Pancreas (tissue), 10 donors: Measurements from ENCODE around the gene EDNRA. TPM values are rescaled to one million over a fixed set of nuclear protein-coding genes. Genes with fewer than 3 reads are reported as not detected.
"Not testable (repeated sequence)": the region's sequence is repeated elsewhere in the genome, so short reads cannot be mapped to it uniquely, and the experiment has no call there.

Source experiments
- ATAC-seq, 4 donors: fragments of 200-7000 bp; cut with Tn5 transposase; one replicate each; pipeline versions ENCODE4 v1.8.0 to v1.9.1; 2020; ENCODE audit warnings: mild to moderate bottlenecking in 4 of 4, moderate library complexity in 4 of 4
- DNase-seq, 6 donors: peaks; one replicate each; pipeline ENCODE4 v3.0.0-alpha.2; 2020
- FAIRE-seq: peaks from 2 replicates; lab custom pipeline; 2012; peaks lifted over from hg19 to GRCh38; lab: Jason Lieb, UNC
- H3K27ac ChIP-seq, 4 donors: fragments of 200-600 bp; sonication (generic); 1 replicate in 3 of 4; 2 replicates in 1 of 4; pipeline versions ENCODE4 v1.5.0 to v1.8.0; 2020
- H3K27me3 ChIP-seq, 4 donors: fragments of 200-600 bp; one replicate each; pipeline ENCODE4 v1.8.0; 2021
- H3K36me3 ChIP-seq, 3 donors: fragments of 200-600 bp; sonication (generic) in 1 of 3; one replicate each; pipeline versions ENCODE4 v1.5.0 to v1.8.0; 2020 to 2021
- H3K4me1 ChIP-seq, 3 donors: fragments of 200-600 bp; one replicate each; pipeline ENCODE4 v1.8.0; 2021
- H3K4me3 ChIP-seq, 4 donors: fragments of 200-600 bp; sonication (generic) in 2 of 4; one replicate each; pipeline versions ENCODE4 v1.5.0 to v1.8.0; 2020 to 2021
- H3K9me3 ChIP-seq, 4 donors: fragments of 200-600 bp; one replicate each; pipeline ENCODE4 v1.8.0; 2021
- WGBS, 2 donors: extraction: QIAGEN DNeasy Blood & Tissue Kit; methylation state at CpG; one replicate each; pipeline ENCODE4 v1.1.7; 2013; 5-methylcytosine and 5-hydroxymethylcytosine counted together
- intact Hi-C, 3 donors: fragments of 100-400 bp; cut with DNase I; formaldehyde crosslinking; loops; one replicate each; pipeline versions ENCODE4 v1.11.1 to v1.14.2; 2022
- polyA plus RNA-seq, 2 donors: library from polyadenylated mRNA; stranded (reverse); fragments of 200-250 nt; gene quantifications; one replicate each; pipeline ENCODE4 v1.2.3, GENCODE V29; 2013
- total RNA-seq, 6 donors: library from RNA; stranded (reverse); fragmentation: NEBNext Ultra II Directional in 4 of 6; extraction: Animal tissue kit (Norgen Biotek cat#: 25700) in 4 of 6; gene quantifications; one replicate each; pipeline versions ENCODE4 v1.2.1 to v1.2.4, GENCODE V29; 2021 to 2023
- TF ChIP-seq, protein P1 (sequence below), 4 donors: fragments of 200-600 bp; sonication (generic) in 3 of 4; IDR thresholded peaks; one replicate each; pipeline versions ENCODE4 v1.5.0 to v1.8.0; 2021; ENCODE audit warnings: antibody characterized with exemption in 4 of 4
- donor health status: healthy with polysubstance abuse.
- donor health status: DM: no; HTN: no; CAD: no; lungs with moderate emphysema.
- donor health status: DM: no; HTN: no; CAD: no.
- donor health status: control.
- donor health status: control.
- donor health status: Bipolar disorder and iron deficiency.
- donor health status: DM: yes; HTN: yes; CAD: no.
- donor health status: DM: no; HTN: no; CAD: no.
- donor health status: DM: no; HTN: no; CAD: no.
- donor health status: DM: yes; HTN: yes; CAD: no.

EDNRA gene
- total RNA-seq (1 to 10 TPM in 2 of 6 donors, under 1 TPM in 4; 0.28 to 4.6 (median 0.53) TPM), polyA plus RNA-seq (under 1 TPM; 0.23 to 0.73 TPM)

DNA sequence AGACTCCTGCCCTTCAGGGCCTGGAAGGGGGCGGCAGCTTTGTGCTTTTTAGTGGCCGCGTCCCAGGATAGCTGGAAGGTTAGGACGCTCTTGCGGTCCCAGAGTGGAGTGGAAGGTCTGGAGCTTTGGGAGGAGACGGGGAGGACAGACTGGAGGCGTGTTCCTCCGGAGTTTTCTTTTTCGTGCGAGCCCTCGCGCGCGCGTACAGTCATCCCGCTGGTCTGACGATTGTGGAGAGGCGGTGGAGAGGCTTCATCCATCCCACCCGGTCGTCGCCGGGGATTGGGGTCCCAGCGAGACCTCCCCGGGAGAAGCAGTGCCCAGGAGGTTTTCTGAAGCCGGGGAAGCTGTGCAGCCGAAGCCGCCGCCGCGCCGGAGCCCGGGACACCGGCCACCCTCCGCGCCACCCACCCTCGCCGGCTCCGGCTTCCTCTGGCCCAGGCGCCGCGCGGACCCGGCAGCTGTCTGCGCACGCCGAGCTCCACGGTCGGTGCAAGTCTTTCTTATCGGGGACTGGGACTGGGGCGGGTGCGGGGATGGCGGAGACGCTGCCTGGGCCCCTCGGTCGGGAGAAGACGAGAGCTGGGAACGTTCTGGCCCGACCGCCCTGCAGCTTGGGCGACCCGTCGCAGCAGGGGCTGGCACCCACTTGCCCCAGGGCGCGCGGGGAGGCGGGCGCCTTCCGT, at the start of gene EDNRA:
TSS of gene EDNRA (plus strand) at position 207 of the 686 bp plus-strand sequence. CDS start 4,585 bp downstream, outside the sequence.
- ATAC-seq (peak in 3 of 4 donors; percentile 49 to 73 (median 60)), DNase-seq (peak in 2 of 6 donors; percentile 48 to 61), FAIRE-seq (no peak)
- Histone ChIP-seq H3K27ac (peak within 1 kb of the TSS in 1 of 4 donors; percentile 8), H3K36me3 (no peaks in the 10 kb centered on the region), H3K4me3 (peak within 1 kb of the TSS in 2 of 4 donors; percentile 8 to 45), H3K27me3 (no peaks in the 10 kb centered on the region), H3K4me1 (no peaks in the 10 kb centered on the region), H3K9me3 (no peaks in the 10 kb centered on the region)
- TF ChIP-seq, protein P1, sequence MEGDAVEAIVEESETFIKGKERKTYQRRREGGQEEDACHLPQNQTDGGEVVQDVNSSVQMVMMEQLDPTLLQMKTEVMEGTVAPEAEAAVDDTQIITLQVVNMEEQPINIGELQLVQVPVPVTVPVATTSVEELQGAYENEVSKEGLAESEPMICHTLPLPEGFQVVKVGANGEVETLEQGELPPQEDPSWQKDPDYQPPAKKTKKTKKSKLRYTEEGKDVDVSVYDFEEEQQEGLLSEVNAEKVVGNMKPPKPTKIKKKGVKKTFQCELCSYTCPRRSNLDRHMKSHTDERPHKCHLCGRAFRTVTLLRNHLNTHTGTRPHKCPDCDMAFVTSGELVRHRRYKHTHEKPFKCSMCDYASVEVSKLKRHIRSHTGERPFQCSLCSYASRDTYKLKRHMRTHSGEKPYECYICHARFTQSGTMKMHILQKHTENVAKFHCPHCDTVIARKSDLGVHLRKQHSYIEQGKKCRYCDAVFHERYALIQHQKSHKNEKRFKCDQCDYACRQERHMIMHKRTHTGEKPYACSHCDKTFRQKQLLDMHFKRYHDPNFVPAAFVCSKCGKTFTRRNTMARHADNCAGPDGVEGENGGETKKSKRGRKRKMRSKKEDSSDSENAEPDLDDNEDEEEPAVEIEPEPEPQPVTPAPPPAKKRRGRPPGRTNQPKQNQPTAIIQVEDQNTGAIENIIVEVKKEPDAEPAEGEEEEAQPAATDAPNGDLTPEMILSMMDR (IDR thresholded peaks at IDR 0.05), result no peak
- 1% methylated on average over 64 to 68 of the region's 68 CpGs for WGBS, 2 donors
- intact Hi-C loops, result no loop called here

DNA sequence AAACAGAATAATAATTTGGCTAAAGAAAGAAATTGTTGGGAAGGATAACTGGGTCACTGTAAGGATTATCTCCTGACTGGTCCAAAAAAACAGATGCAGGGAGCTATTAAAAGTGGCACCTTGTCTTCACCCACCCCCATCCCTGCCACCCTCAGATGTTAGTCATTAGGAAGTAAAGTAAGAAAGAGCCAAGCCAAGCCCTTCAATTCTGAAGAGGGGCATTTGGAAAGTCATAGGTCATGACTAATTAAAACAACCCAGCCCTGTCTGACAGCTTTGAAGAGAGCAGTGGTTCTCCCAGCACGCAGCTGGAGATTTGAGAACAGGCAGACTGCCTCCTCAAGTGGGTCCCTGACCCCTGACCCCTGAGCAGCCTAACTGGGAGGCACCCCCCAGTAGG, 46.5 kb upstream of the EDNRA start:
- intact Hi-C loops, H3K4me1 ChIP-seq, ATAC-seq, H3K27ac ChIP-seq, H3K4me3 ChIP-seq, H3K27me3 ChIP-seq, H3K9me3 ChIP-seq, H3K36me3 ChIP-seq, FAIRE-seq, DNase-seq: not testable (repeated sequence)
- WGBS, 2 donors, result 64 to 72% methylated on average over 1 of the region's 1 CpG

DNA sequence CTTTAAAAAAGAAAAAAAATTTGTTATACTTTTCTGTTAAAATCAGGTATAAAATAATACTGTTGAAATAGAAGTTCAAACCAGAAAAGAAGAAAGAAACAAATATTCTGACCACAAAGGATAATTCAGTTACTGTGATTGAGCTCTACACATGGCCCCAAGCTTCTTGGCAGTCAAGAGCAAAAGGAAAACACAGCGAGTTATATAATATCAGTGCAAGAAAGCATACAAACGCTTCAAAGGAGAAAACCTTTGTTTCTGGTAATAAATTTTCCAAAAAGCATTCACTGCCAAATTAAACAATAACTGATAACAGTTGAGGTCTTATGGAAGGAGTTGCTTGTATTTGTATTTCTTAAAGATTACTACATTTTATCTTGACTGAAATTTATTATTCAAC, 40.5 kb upstream of the EDNRA start:
- TF ChIP-seq, protein P1 (IDR thresholded peaks at IDR 0.05), result no peak
- DNase-seq (no peak), ATAC-seq (peak in 3 of 4 donors; percentile 45 to 88 (median 80)), FAIRE-seq (no peak)
- intact Hi-C loops, result no loop called here
- Histone ChIP-seq H3K27me3 (no peaks in the 10 kb centered on the region), H3K9me3 (no peaks in the 10 kb centered on the region), H3K4me1 (peaks cover 0 to 3% (median 0%) of the 10 kb centered on the region in 3 donors), H3K4me3 (no peak overlapping the region), H3K36me3 (no peaks in the 10 kb centered on the region), H3K27ac (no peak overlapping the region)
- WGBS, 2 donors, result 35 to 43% methylated on average over 2 of the region's 2 CpGs

DNA sequence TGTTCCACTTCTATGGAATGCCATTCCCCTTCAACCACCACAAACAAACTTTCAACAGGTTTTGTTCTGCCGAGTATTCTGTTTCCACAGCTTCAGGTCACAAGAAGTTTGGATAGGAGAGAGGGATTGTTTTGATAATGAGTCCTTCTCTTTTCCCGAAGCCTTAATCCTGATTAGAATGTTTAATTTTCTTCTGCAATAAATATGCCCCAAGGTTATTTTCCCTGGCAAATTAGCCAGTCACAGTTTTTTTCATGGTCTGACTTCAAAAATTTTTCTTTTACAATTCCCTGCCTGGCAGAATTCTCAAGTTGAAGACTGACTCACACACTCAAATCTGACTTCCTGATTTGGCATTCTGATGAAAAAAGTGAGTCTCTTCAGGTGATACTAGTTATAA, 33.1 kb upstream of the EDNRA start:
- no peaks in the 10 kb centered on the region for H3K9me3 ChIP-seq
- ATAC-seq (peak in 1 of 4 donors; percentile 12), DNase-seq (no peak), FAIRE-seq (no peak)
- intact Hi-C loops, result no loop called here
- WGBS, 2 donors, result 14 to 25% methylated on average over 2 of the region's 2 CpGs
- no peak overlapping the region for H3K27ac ChIP-seq
- TF ChIP-seq, protein P1 (IDR thresholded peaks at IDR 0.05), result no peak
- H3K4me1 ChIP-seq, result no peaks in the 10 kb centered on the region
- H3K27me3 ChIP-seq, result no peaks in the 10 kb centered on the region
- no peaks in the 10 kb centered on the region for H3K36me3 ChIP-seq
- H3K4me3 ChIP-seq, result no peak overlapping the region

DNA sequence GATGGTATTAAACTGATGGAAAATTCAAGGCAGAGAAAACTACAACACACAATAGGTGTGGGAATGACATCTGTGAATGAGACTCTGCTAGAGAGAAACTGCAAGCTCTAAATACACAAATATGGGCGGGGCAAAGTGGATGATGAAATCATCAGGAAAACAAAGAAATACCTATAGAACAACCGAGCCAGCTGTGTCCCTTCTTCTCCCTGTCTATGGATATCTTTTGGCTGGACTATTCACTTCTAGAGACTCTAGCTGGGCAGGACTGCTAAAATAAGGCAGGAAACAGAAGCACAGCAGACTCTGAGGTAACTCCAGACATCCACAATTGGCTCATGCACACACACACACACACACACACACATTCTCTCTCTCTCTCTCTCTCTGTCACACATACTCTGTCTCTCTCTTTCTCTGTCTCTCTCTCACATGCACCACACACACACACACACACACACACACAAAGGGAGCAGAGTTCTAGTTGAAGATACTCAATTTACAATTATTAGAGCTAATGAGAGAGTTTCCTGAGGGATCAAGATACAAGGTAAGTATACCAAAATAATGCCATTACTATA, 27.2 kb upstream of the EDNRA start:
- FAIRE-seq (no peak), DNase-seq (no peak), ATAC-seq (no peak)
- 27 to 34% methylated on average over 2 of the region's 2 CpGs for WGBS, 2 donors
- no peaks in the 10 kb centered on the region for H3K27me3 ChIP-seq
- no peak overlapping the region for H3K4me3 ChIP-seq
- TF ChIP-seq, protein P1 (IDR thresholded peaks at IDR 0.05), result no peak
- no peaks in the 10 kb centered on the region for H3K4me1 ChIP-seq
- no peaks in the 10 kb centered on the region for H3K36me3 ChIP-seq
- intact Hi-C loops, result no loop called here
- H3K27ac ChIP-seq, result no peak overlapping the region
- H3K9me3 ChIP-seq, result no peaks in the 10 kb centered on the region
